ENCODE results near the gene APH1B.

The APH1B gene

GRCh38 chr15:63299943-63300575, 22.7 kb downstream of the APH1B start:
- no peak overlapping the region for H3K4me3 ChIP-seq (ENCODE audit: low read depth, low read length)
- DNase-seq (ENCODE audit: low read depth, low spot score) = no peak
- in situ Hi-C loops (cut with HindIII; ENCODE audit: low sequenced_read_pairs) = no loop called here
- TF ChIP-seq, protein P1, sequence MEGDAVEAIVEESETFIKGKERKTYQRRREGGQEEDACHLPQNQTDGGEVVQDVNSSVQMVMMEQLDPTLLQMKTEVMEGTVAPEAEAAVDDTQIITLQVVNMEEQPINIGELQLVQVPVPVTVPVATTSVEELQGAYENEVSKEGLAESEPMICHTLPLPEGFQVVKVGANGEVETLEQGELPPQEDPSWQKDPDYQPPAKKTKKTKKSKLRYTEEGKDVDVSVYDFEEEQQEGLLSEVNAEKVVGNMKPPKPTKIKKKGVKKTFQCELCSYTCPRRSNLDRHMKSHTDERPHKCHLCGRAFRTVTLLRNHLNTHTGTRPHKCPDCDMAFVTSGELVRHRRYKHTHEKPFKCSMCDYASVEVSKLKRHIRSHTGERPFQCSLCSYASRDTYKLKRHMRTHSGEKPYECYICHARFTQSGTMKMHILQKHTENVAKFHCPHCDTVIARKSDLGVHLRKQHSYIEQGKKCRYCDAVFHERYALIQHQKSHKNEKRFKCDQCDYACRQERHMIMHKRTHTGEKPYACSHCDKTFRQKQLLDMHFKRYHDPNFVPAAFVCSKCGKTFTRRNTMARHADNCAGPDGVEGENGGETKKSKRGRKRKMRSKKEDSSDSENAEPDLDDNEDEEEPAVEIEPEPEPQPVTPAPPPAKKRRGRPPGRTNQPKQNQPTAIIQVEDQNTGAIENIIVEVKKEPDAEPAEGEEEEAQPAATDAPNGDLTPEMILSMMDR (IDR thresholded peaks at IDR 0.05; ENCODE audit: low read depth, low read length) = no peak

- TF ChIP-seq, protein P1 (IDR thresholded peaks at IDR 0.05; ENCODE audit: low read depth, low read length) = no peak
- DNase-seq (ENCODE audit: low read depth, low spot score) = no peak
- in situ Hi-C loops (cut with HindIII; ENCODE audit: low sequenced_read_pairs) = no loop called here
- no peak overlapping the region for H3K4me3 ChIP-seq (ENCODE audit: low read depth, low read length)
Measured at GRCh38 chr15:63301088-63301487, 23.7 kb downstream of the APH1B start.

DNA sequence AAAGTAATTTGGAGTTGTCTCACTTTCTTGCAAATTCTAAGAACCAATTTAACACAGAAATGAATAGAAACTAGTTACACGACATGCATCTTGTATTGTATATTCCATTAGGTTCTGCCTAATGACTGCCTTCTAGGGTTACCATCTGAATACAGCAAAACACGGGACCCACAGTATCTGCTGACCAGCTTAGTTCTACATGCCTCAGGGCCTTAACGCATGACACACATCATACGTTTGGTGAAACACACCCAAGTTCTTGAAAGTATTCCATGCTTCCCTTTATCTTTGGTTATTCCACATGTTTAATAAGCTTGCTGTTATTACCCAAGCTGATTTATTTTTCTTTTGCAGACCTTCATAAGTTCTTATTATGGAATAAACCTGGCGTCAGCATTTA, 27.9 kb downstream of the APH1B start:
- TF ChIP-seq, protein P1 (IDR thresholded peaks at IDR 0.05; ENCODE audit: low read depth, low read length) = no peak
- DNase-seq (ENCODE audit: low read depth, low spot score) = no peak
- in situ Hi-C loops (cut with HindIII; ENCODE audit: low sequenced_read_pairs) = no loop called here
- no peak overlapping the region for H3K4me3 ChIP-seq (ENCODE audit: low read depth, low read length)

- DNase-seq (ENCODE audit: low read depth, low spot score) = no peak
- H3K4me3 ChIP-seq (ENCODE audit: low read depth, low read length) = no peak overlapping the region
- TF ChIP-seq, protein P1 (IDR thresholded peaks at IDR 0.05; ENCODE audit: low read depth, low read length) = no peak
- in situ Hi-C loops (cut with HindIII; ENCODE audit: low sequenced_read_pairs) = no loop called here
Measured at GRCh38 chr15:63306492-63307073, 29.2 kb downstream of the APH1B start.

DNA sequence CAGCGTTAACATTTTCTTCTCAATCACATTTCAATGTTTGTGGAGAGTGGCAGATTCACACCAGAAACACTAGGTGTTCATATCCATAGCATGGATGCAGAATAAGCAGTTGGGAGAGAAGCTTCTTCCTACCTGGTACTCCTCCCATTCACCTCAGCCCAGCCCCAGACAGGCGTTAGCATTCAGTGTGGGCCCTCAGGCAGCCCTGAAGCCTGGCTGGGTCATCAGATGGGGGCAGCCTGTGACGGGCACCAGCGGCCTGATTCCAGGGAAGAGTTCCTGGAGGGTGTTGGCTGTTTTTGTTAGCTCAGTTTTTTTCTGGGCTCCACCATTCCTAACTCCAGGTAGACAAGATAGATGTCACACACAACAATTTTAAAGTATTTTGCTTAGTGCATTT, 31.1 kb downstream of the APH1B start:
- in situ Hi-C loops (cut with HindIII; ENCODE audit: low sequenced_read_pairs) = no loop called here
- TF ChIP-seq, protein P1 (IDR thresholded peaks at IDR 0.05; ENCODE audit: low read depth, low read length) = no peak
- DNase-seq (ENCODE audit: low read depth, low spot score) = no peak
- no peak overlapping the region for H3K4me3 ChIP-seq (ENCODE audit: low read depth, low read length)

- no peak overlapping the region for H3K4me3 ChIP-seq (ENCODE audit: low read depth, low read length)
- TF ChIP-seq, protein P1 (IDR thresholded peaks at IDR 0.05; ENCODE audit: low read depth, low read length) = no peak
- no peak for DNase-seq (ENCODE audit: low read depth, low spot score)
- in situ Hi-C loops (cut with HindIII; ENCODE audit: low sequenced_read_pairs) = no loop called here
Measured at GRCh38 chr15:63308947-63309346, 31.5 kb downstream of the APH1B start.
